Heart right ventricle (tissue), 16 donors: ENCODE data around the gene SAP130. TPM values are rescaled to one million over a fixed set of nuclear protein-coding genes. Genes with fewer than 3 reads are reported as not detected.

Experiments used
- ATAC-seq, 8 donors: fragments of 200-7000 bp; cut with Tn5 transposase; one replicate each; pipeline ENCODE4 v1.9.1; 2020; ENCODE audit warnings: mild to moderate bottlenecking in 8 of 8, moderate library complexity in 8 of 8, moderate number of reproducible peaks in 1 of 8
- DNase-seq, 2 donors: peaks; one replicate each; pipeline ENCODE4 v3.0.0-alpha.2; 2020
- H3K27ac ChIP-seq, 10 donors: fragments of 200-600 bp; sonication (generic) in 2 of 10; one replicate each; pipeline versions ENCODE4 v1.5.0 to v1.8.0; 2020 to 2022; ENCODE audit warnings: mild to moderate bottlenecking in 3 of 10
- H3K27me3 ChIP-seq, 7 donors: fragments of 200-600 bp; one replicate each; pipeline ENCODE4 v1.8.0; 2021 to 2022; ENCODE audit warnings: mild to moderate bottlenecking in 2 of 7
- H3K36me3 ChIP-seq, 9 donors: fragments of 200-600 bp; sonication (generic) in 1 of 9; one replicate each; pipeline versions ENCODE4 v1.5.0 to v1.8.0; 2020 to 2022; ENCODE audit warnings: mild to moderate bottlenecking in 2 of 9
- H3K4me1 ChIP-seq, 9 donors: fragments of 200-600 bp; sonication (generic) in 1 of 9; one replicate each; pipeline versions ENCODE4 v1.5.0 to v1.8.0; 2020 to 2022; ENCODE audit warnings: mild to moderate bottlenecking in 4 of 9
- H3K4me3 ChIP-seq, 10 donors: fragments of 200-600 bp; sonication (generic) in 2 of 10; one replicate each; pipeline versions ENCODE4 v1.5.0 to v1.8.0; 2020 to 2022; ENCODE audit warnings: mild to moderate bottlenecking in 7 of 10, moderate library complexity in 2 of 10
- H3K9me3 ChIP-seq, 11 donors: fragments of 200-600 bp in 10 of 11; sonication (generic) in 2 of 11; one replicate each; pipeline versions ENCODE4 v1.5.0 to v1.8.0; 2013 to 2022; ENCODE audit warnings: mild to moderate bottlenecking in 2 of 11, control low read depth in 1 of 11, moderate library complexity in 1 of 11
- WGBS, 2 donors: extraction: QIAGEN DNeasy Blood & Tissue Kit; methylation state at CpG; one replicate each; pipeline ENCODE4 v1.1.7; 2013; ENCODE audit warnings: inconsistent platforms in 1 of 2; 5-methylcytosine and 5-hydroxymethylcytosine counted together
- intact Hi-C, 10 donors: fragments of 100-400 bp; cut with DNase I; formaldehyde crosslinking; loops; one replicate each; pipeline versions ENCODE4 v1.11.1 to v1.14.2; 2022
- polyA plus RNA-seq, 2 donors: library from polyadenylated mRNA; stranded (reverse); fragments of 200-250 nt; gene quantifications; one replicate each; pipeline ENCODE4 v1.2.3, GENCODE V29; 2013
- total RNA-seq, 10 donors: library from RNA; stranded (reverse); fragmentation: NEBNext Ultra II Directional in 3 of 10; extraction: Animal tissue kit (Norgen Biotek cat#: 25700) in 3 of 10; gene quantifications; one replicate each; pipeline versions ENCODE4 v1.2.1 to v1.2.4, GENCODE V29; 2021 to 2023
- TF ChIP-seq, protein P1 (sequence below), 9 donors: fragments of 200-600 bp; sonication (generic) in 2 of 9; IDR thresholded peaks; one replicate each; pipeline versions ENCODE4 v1.5.0 to v1.8.0; 2021 to 2022; ENCODE audit warnings: antibody characterized with exemption in 9 of 9, mild to moderate bottlenecking in 5 of 9, moderate library complexity in 1 of 9
- donor health status: Arrhythmogenic right ventricular cardiomyopathy.
- donor health status: ischemic (EF 13 %, LVEDD 7.1; RV severe dilation, severe dysfunction).
- donor health status: healthy with polysubstance abuse.
- donor health status: DM: no; HTN: yes; CAD: no.
- donor health status: DM: no; HTN: no; CAD: no.
- donor health status: ischemic (EF 25% LVEDD 6.9; RV normal size, moderate dysfunction).
- donor health status: ischemic (EF 25% LVEDD 5.7; RV mildly dilated, moderate dysfunction).
- donor health status: healthy.
- donor health status: DM: yes; HTN: yes; CAD: no.
- donor health status: Ischemic cardiomyopathy.
- donor health status: ischemic (EF 35%, LVEDD 5.7; RV mildly dilated, moderate dysfunction).
- donor health status: nonischemic (EF 11% LVEDD 7.7; RV severe dilation, severe dysfunction).
- donor health status: DM: yes; HTN: yes; CAD: no.
- donor health status: PGD.
- donor health status: ischemic (EF 29% LVEDD 5.4; RV normal size, mild dysfunction).
- donor health status: nonischemic (EF 23%, LVEDD 6.1; RV moderate dilation, normal function).

Gene SAP130
- total and polyA plus RNA-seq, 12 donors: 4.8 to 20.4 (median 16.6) TPM

DNA sequence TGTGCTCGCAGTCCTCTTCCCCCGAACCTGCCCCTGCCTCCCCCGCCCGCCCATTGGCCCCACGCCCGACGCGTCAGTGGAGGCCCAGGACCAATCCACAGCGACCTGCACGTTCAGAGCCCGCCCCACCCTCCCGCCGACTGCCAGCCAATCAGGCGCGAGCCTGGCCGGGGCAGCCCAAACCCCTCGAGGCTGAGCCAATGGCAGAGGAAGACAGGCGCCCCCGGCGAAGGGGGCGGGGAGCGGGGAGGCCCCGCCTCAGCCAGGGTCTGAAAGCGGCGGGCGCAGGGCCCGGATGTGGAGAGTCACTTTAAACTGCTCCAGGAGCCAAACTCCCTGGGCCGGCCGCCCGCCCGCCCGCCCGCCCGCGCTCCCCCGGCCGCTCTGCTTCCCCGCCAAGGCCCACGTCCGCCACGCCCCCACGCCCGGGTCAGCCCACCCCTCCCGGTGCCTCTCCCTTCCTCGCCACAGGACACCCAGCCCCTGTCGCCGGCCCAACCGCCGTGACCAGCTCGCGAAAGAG, 520 bp downstream of the SAP130 start:
- Histone ChIP-seq H3K27me3 (no peaks in the 10 kb centered on the region), H3K4me1 (peaks cover 8 to 20% (median 16%) of the 10 kb centered on the region in 9 donors), H3K27ac (peak overlapping the region; percentile 92 to 99 (median 96)), H3K9me3 (peaks cover 0 to 7% (median 0%) of the 10 kb centered on the region in 11 donors), H3K36me3 (peaks cover 0 to 27% (median 0%) of the 10 kb centered on the region in 9 donors), H3K4me3 (peak overlapping the region; percentile 82 to 99 (median 97))
- ATAC-seq: peak; percentile 93 to 97 (median 96)
- 0 to 3% methylated on average over 22 to 51 of the region's 51 CpGs for WGBS, 2 donors
- peak; percentile 99 to 100 for DNase-seq
- intact Hi-C loops: loop anchor here in 8 of 10 donors (5.0 to 10.0 kb wide), 3 partner anchors 65 to 143 kb away; partner anchors contain the start of genes UGGT1 (in 5 of the 8) and AMMECR1L (in 4 of the 8)
- TF ChIP-seq, protein P1, sequence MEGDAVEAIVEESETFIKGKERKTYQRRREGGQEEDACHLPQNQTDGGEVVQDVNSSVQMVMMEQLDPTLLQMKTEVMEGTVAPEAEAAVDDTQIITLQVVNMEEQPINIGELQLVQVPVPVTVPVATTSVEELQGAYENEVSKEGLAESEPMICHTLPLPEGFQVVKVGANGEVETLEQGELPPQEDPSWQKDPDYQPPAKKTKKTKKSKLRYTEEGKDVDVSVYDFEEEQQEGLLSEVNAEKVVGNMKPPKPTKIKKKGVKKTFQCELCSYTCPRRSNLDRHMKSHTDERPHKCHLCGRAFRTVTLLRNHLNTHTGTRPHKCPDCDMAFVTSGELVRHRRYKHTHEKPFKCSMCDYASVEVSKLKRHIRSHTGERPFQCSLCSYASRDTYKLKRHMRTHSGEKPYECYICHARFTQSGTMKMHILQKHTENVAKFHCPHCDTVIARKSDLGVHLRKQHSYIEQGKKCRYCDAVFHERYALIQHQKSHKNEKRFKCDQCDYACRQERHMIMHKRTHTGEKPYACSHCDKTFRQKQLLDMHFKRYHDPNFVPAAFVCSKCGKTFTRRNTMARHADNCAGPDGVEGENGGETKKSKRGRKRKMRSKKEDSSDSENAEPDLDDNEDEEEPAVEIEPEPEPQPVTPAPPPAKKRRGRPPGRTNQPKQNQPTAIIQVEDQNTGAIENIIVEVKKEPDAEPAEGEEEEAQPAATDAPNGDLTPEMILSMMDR (IDR thresholded peaks at IDR 0.05): no peak

DNA sequence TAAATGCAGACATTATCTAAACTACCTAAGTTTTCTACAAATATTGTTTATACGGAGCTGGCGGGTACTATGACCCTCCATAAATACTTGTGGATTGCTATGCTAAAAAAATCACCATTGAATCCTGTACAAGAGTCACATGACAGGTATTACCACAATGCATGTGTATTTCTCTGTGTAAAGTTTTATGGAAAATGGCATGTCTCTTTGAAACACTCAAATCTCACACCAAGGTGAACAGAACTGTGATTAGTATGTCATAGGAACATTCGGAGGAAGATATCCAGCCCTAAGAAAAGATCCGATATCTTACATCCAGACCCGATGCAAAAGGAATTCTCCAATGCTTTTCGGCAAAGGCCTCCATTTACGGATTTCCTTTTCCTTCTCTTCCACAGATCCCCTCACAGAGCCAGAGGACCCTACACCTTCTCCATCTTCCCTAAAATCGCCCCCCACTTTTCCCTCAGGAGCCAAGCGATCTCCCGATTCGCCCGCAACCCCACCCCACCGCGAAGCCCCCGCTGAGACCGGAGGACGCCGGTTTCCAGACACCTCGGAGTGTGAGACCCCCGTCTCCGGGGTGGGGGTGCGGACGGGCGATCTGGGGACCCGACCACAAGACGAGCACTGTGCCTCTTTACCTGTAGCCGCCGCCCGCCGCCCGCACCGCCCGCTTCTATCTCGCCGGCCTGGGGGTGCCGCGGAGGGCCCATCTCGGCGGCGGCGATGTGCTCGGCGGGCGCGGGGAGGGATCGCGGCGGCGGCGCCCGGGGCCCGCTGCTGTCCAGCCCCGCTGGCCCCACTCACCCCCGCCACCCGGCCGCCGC, 1.2 kb downstream of the SAP130 start:
- no peaks in the 10 kb centered on the region for H3K27me3 ChIP-seq
- H3K4me3 ChIP-seq: peak overlapping the region; percentile 40 to 98 (median 96)
- no peak for DNase-seq
- TF ChIP-seq, protein P1 (IDR thresholded peaks at IDR 0.05): no peak
- peaks cover 8 to 20% (median 16%) of the 10 kb centered on the region in 9 donors for H3K4me1 ChIP-seq
- intact Hi-C loops: loop anchor here in 8 of 10 donors (5.0 to 10.0 kb wide), 3 partner anchors 66 to 142 kb away; partner anchors contain the start of genes UGGT1 (in 5 of the 8) and AMMECR1L (in 4 of the 8)
- no peak for ATAC-seq
- peaks cover 0 to 33% (median 0%) of the 10 kb centered on the region in 9 donors for H3K36me3 ChIP-seq
- H3K9me3 ChIP-seq: no peaks in the 10 kb centered on the region
- peak overlapping the region in 9 of 10 donors; percentile 46 to 98 (median 81) for H3K27ac ChIP-seq
- WGBS, 2 donors: 1% methylated on average over 47 to 57 of the region's 57 CpGs

DNA sequence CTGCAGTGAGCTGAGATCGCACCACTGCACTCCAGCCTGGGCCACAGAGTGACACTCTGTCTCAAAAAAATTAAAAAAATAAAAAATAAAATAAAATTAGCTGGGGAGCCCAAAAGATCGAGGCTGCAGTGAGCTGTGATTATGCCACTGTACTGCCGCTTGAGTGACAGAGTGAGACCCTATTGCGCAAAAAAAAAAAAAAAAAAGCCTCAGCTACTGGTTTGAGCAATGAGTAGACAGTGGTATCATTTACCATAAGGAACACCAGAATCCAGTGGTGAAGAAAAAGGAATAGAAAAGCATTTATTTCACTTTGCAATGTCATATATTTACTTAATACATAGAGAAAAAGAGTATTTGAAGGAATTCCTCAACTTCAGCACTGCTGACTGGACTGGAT, 3.0 kb downstream of the SAP130 start:
- DNase-seq (no peak), ATAC-seq (no peak)
- peaks cover 8 to 20% (median 16%) of the 10 kb centered on the region in 9 donors for H3K4me1 ChIP-seq
- peaks cover 0 to 49% (median 0%) of the 10 kb centered on the region in 9 donors for H3K36me3 ChIP-seq
- no peaks in the 10 kb centered on the region for H3K9me3 ChIP-seq
- TF ChIP-seq, protein P1 (IDR thresholded peaks at IDR 0.05): no peak
- no peak overlapping the region for H3K4me3 ChIP-seq
- H3K27me3 ChIP-seq: no peaks in the 10 kb centered on the region
- no peak overlapping the region for H3K27ac ChIP-seq
- intact Hi-C loops: loop anchor here in 8 of 10 donors (5.0 to 10.0 kb wide), 3 partner anchors 67 to 140 kb away; partner anchors contain the start of genes UGGT1 (in 5 of the 8) and AMMECR1L (in 4 of the 8)
- 95 to 96% methylated on average over 4 of the region's 4 CpGs for WGBS, 2 donors

DNA sequence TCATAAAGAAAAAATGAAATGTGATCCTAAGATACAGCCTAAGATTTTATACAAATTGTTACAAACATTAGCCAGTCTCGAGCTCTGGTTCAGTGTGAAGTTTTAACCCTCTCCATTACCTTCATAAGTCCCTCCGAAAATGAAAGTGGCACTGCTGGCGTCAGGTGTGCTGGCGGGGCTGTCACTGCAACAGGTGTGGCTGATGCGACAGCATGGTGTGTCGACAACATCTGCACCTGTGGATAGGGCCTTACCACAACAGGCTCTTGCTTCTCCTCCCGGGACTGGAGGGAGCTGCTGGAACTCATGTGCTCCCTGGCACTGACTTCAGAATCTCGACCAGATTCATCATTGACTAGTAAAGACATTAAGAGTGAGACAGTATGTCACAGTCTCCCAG, 10.3 kb downstream of the SAP130 start:
- ATAC-seq (peak in 1 of 8 donors; percentile 56), DNase-seq (no peak)
- H3K27me3 ChIP-seq: no peaks in the 10 kb centered on the region
- no peaks in the 10 kb centered on the region for H3K4me1 ChIP-seq
- no peak overlapping the region for H3K27ac ChIP-seq
- 91 to 94% methylated on average over 8 of the region's 8 CpGs for WGBS, 2 donors
- no peak overlapping the region for H3K4me3 ChIP-seq
- TF ChIP-seq, protein P1 (IDR thresholded peaks at IDR 0.05): no peak
- intact Hi-C loops: no loop called here
- no peaks in the 10 kb centered on the region for H3K9me3 ChIP-seq
- H3K36me3 ChIP-seq: peaks cover 0 to 97% (median 39%) of the 10 kb centered on the region in 9 donors
